Endothelial cell of umbilical vein (primary cell): ENCODE results near the gene DDX46. TPM values are rescaled to one million over a fixed set of nuclear protein-coding genes. Genes with fewer than 3 reads are reported as not detected.
"Not testable (repeated sequence)": the region's sequence is repeated elsewhere in the genome, so short reads cannot be mapped to it uniquely, and the experiment has no call there.

ENCODE experiments used
- BruUV-seq: library from RNA; stranded (reverse); fragments of 400-500 nt; replicated peaks from 2 replicates; lab custom pipeline; 2021; lab: Mats Ljungman, UMichigan
- CTCF ChIA-PET: fragments of 300-600, 350-600 bp; sonication (Branson Sonifier 250); formaldehyde crosslinking; loops from one replicate; lab custom pipeline; 2021; ENCODE audit warnings: antibody characterized with exemption, inconsistent platforms; lab: Charles Lee
- POLR2A ChIA-PET: fragments of 300-600, 350-600 bp; sonication (Branson Sonifier 250); formaldehyde crosslinking; loops from one replicate; lab custom pipeline; 2021; ENCODE audit warnings: antibody characterized with exemption, inconsistent platforms; lab: Charles Lee
- DNase-seq: peaks from one replicate; pipeline ENCODE4 v3.0.0-alpha.2; 2011; ENCODE audit warnings: low read depth, low spot score
- FAIRE-seq: peaks from 2 replicates; lab custom pipeline; 2011; peaks lifted over from hg19 to GRCh38; lab: Jason Lieb, UNC
- H2AFZ ChIP-seq: 2 replicates; pipeline ENCODE4 v1.6.0; 2012; ENCODE audit warnings: low read depth, low read length, control low read depth, inconsistent platforms
- H3K27ac ChIP-seq: 2 replicates; pipeline ENCODE4 v1.5.1; 2011; ENCODE audit warnings: low read depth, mild to moderate bottlenecking, control low read depth, low read length, moderate library complexity; ENCODE audit not compliant: insufficient read depth
- H3K27me3 ChIP-seq, 2 experiments: 2 replicates each; pipeline versions ENCODE4 v1.6.0 to v1.6.1; 2011; ENCODE audit warnings: low read length in 2 of 2, mixed read lengths in 1 of 2; ENCODE audit not compliant: control insufficient read depth in 2 of 2, insufficient read depth in 2 of 2
- H3K36me3 ChIP-seq, 2 experiments: 2 replicates in 1 of 2; 3 replicates in 1 of 2; pipeline ENCODE4 v1.5.1; 2011; ENCODE audit warnings: low read length in 2 of 2, mild to moderate bottlenecking in 1 of 2, moderate library complexity in 1 of 2; ENCODE audit not compliant: control insufficient read depth in 2 of 2, insufficient read depth in 2 of 2; ENCODE audit errors: extremely low read depth in 1 of 2
- H3K4me1 ChIP-seq: 3 replicates; pipeline ENCODE4 v1.5.1; 2011; ENCODE audit warnings: mild to moderate bottlenecking, low read length; ENCODE audit not compliant: control insufficient read depth, insufficient read depth; ENCODE audit errors: extremely low read depth
- H3K4me2 ChIP-seq: 2 replicates; pipeline ENCODE4 v1.6.1; 2011; ENCODE audit warnings: low read length, control low read depth, mixed read lengths; ENCODE audit not compliant: insufficient read depth
- H3K4me3 ChIP-seq, 3 experiments: fragments of 200-600 bp in 1 of 3; sonication (generic), shearing (Covaris generic) in 1 of 3; replicated peaks in 1 of 3; 2 replicates each; pipeline ENCODE4 v1.5.1; 2011 to 2016; ENCODE audit warnings: control low read depth in 3 of 3, low read length in 3 of 3, mild to moderate bottlenecking in 2 of 3, inconsistent platforms in 1 of 3, low read depth in 1 of 3, moderate library complexity in 1 of 3; ENCODE audit not compliant: insufficient read depth in 1 of 3
- H3K79me2 ChIP-seq: 2 replicates; pipeline ENCODE4 v1.6.0; 2012; ENCODE audit warnings: low read length, inconsistent platforms; ENCODE audit not compliant: control insufficient read depth, insufficient read depth
- H3K9ac ChIP-seq: replicated peaks from 2 replicates; pipeline ENCODE3; 2011; ENCODE audit warnings: low read length, control low read depth; ENCODE audit not compliant: insufficient read depth; ENCODE audit errors: extremely low read depth
- H3K9me1 ChIP-seq: replicated peaks from 3 replicates; pipeline ENCODE4 v1.6.0; 2011; ENCODE audit warnings: mild to moderate bottlenecking, low read length; ENCODE audit not compliant: control insufficient read depth, insufficient read depth; ENCODE audit errors: extremely low read depth
- H3K9me3 ChIP-seq: replicated peaks from 2 replicates; pipeline ENCODE4 v1.5.1; 2012; ENCODE audit warnings: low read length, inconsistent platforms; ENCODE audit not compliant: control insufficient read depth, insufficient read depth
- H4K20me1 ChIP-seq: replicated peaks from 2 replicates; pipeline ENCODE3; 2011; ENCODE audit warnings: mild to moderate bottlenecking, low read length; ENCODE audit not compliant: control insufficient read depth, insufficient read depth; ENCODE audit errors: extremely low read depth
- GATA2 ChIP-seq: IDR thresholded peaks from 2 replicates; pipeline ENCODE4 v1.7.0; 2011; ENCODE audit warnings: low read depth, mild to moderate bottlenecking, moderate library complexity, mixed read lengths, low read length; ENCODE audit not compliant: insufficient read length, insufficient read depth
- POLR2A ChIP-seq: IDR thresholded peaks from 2 replicates; pipeline ENCODE4 v1.6.1; 2012; ENCODE audit warnings: low read depth, mild to moderate bottlenecking, control low read depth, low read length
- dilution Hi-C: fragments of 300-500 bp; cut with MboI; formaldehyde crosslinking; loops from one replicate; pipeline ENCODE4 v1.15.0; 2019; ENCODE audit warnings: low sequenced_read_pairs; ENCODE audit not compliant: extremely low pct_ligation_motif_present
- intact Hi-C: fragments of 100-400 bp; cut with micrococcal nuclease; formaldehyde crosslinking; loops from one replicate; pipeline ENCODE4 v1.10.0; 2022
- polyA plus RNA-seq, 4 experiments: library from polyadenylated mRNA; depleted of rRNA in 3 of 4; stranded (reverse) in 3 of 4; unstranded in 1 of 4; fragments of >200 nt; gene quantifications; 2 replicates each; pipeline versions ENCODE4 v1.2.1 to v1.2.3, GENCODE V29; 2011 to 2012; ENCODE audit warnings: missing spikeins in 1 of 4
- total RNA-seq: library from RNA; stranded (reverse); gene quantifications from 2 replicates; pipeline ENCODE4 v1.2.3, GENCODE V29; 2021
- TF ChIP-seq, protein P1 (sequence below), 2 donors: IDR thresholded peaks; 1 replicate in 1 of 2; 2 replicates in 1 of 2; pipeline ENCODE4 v1.5.1; 2011; ENCODE audit warnings: low read length in 2 of 2, mild to moderate bottlenecking in 2 of 2, moderate library complexity in 2 of 2, control low read depth in 1 of 2, inconsistent platforms in 1 of 2, low read depth in 1 of 2; ENCODE audit not compliant: insufficient read depth in 1 of 2; ENCODE audit errors: extremely low read depth in 1 of 2

DDX46 gene
- total and polyA plus RNA-seq, 2 donors (not counting 3 experiments of a cell fraction or from before 2014, with no cell fraction given): 16.0 to 65.2 TPM

DNA sequence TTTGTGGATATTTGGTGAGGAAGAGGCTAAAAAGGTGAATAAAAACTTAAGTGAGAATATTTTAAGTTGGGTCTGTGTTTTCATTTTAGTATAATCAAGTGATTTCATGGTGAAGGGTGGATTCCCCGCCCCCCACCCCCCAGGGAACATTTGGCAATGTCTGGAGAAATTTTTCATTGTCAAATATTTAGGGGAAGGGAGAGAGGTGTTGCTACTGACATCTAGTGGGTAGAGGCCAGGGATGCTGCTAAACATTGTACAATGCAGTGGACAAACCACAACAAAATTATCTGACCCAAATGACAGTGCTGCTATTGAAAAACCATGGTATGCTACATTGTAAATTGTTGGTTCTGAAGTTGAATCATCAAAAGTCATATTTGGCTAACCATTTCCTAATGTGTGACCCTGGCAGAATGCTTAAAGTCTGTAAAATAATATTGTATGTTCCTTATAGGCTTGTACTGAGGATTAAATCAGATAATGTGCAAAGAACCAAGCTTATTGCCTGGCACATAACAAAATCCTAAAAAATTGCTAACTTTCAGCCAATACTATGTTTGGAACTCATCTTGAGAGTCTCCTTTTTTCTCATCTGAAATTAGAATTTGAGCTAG, 92.8 kb downstream of the DDX46 start:
- no peak for TF ChIP-seq GATA2
- TF ChIP-seq POLR2A: no peak
- TF ChIP-seq, protein P1, sequence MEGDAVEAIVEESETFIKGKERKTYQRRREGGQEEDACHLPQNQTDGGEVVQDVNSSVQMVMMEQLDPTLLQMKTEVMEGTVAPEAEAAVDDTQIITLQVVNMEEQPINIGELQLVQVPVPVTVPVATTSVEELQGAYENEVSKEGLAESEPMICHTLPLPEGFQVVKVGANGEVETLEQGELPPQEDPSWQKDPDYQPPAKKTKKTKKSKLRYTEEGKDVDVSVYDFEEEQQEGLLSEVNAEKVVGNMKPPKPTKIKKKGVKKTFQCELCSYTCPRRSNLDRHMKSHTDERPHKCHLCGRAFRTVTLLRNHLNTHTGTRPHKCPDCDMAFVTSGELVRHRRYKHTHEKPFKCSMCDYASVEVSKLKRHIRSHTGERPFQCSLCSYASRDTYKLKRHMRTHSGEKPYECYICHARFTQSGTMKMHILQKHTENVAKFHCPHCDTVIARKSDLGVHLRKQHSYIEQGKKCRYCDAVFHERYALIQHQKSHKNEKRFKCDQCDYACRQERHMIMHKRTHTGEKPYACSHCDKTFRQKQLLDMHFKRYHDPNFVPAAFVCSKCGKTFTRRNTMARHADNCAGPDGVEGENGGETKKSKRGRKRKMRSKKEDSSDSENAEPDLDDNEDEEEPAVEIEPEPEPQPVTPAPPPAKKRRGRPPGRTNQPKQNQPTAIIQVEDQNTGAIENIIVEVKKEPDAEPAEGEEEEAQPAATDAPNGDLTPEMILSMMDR (IDR thresholded peaks at IDR 0.05; ENCODE audit: extremely low read depth in 1 of 2, insufficient read depth in 1 of 2, low read depth in 1 of 2, low read length in 2 of 2): peak; percentile 33 to 49
- POLR2A ChIA-PET: no interaction called here
- Histone ChIP-seq H2AFZ (no peak overlapping the region), H3K9me1 (no peaks in the 10 kb centered on the region), H3K79me2 (peaks cover 83% of the 10 kb centered on the region), H3K4me1 (peaks cover 21% of the 10 kb centered on the region), H3K9me3 (no peaks in the 10 kb centered on the region), H3K36me3 (peaks cover 6 to 19% of the 10 kb centered on the region in 2 experiments), H3K4me2 (no peak overlapping the region), H4K20me1 (peaks cover 4% of the 10 kb centered on the region), H3K27ac (no peak overlapping the region), H3K27me3 (no peaks in the 10 kb centered on the region), H3K9ac (no peak overlapping the region), H3K4me3 (no peak overlapping the region)
- intact Hi-C loops: no loop called here
- peak; percentile 29 for DNase-seq
- CTCF ChIA-PET: interaction anchor here (0.7 to 1.4 kb wide), 9 partner anchors 11 to 93 kb away, joined by 3 to 7 read pairs (median 3); partner anchors contain the start of gene DDX46
- FAIRE-seq: no peak
- BruUV-seq: no TSS peak
- dilution Hi-C loops: no loop called here

DNA sequence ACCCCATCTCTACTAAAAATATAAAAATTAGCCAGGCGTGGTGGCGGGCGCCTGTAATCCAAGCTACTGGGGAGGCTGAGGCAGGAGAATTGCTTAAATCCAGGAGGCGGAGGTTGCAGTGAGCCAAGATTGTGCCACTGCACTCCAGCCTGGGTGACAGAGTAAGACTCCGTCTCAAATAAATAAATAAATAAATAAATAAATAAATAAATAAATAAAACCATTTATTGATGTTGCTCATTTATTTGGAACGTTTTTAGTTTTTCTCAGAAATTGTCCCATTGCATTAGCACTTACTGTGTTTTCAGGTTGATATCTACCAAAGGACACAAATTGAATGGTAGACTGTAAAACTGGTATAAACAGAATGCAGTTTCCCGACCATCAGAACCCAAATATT, 97.9 kb downstream of the DDX46 start:
- CTCF ChIA-PET: not testable (repeated sequence)

More for the DNA sequence above, 97.9 kb downstream of the DDX46 start:
- DNase-seq, H3K4me3 ChIP-seq, H3K4me2 ChIP-seq, FAIRE-seq, H2AFZ ChIP-seq, H3K9ac ChIP-seq, H3K27ac ChIP-seq, dilution Hi-C loops, POLR2A ChIA-PET, H3K9me3 ChIP-seq, H3K27me3 ChIP-seq, H4K20me1 ChIP-seq, H3K4me1 ChIP-seq, intact Hi-C loops, H3K9me1 ChIP-seq, BruUV-seq: not testable (repeated sequence)
- Histone ChIP-seq H3K79me2 (peaks cover 44% of the 10 kb centered on the region), H3K36me3 (peaks cover 14 to 23% of the 10 kb centered on the region in 2 experiments)
